Tongue (tissue), 2 donors: ENCODE measurements around the gene PERCC1. TPM values are rescaled to one million over a fixed set of nuclear protein-coding genes. Genes with fewer than 3 reads are reported as not detected.
A peak's percentile ranks its signal among the peaks of the same experiment; 100 is the strongest.
"Not testable (repeated sequence)": the region's sequence is repeated elsewhere in the genome, so short reads cannot be mapped to it uniquely, and the experiment has no call there.

Source experiments
- DNase-seq: peaks from one replicate; pipeline ENCODE4 v3.0.0-alpha.2; 2015
- total RNA-seq: library from RNA; depleted of rRNA; stranded (reverse); fragments of >200 nt; gene quantifications from one replicate; pipeline ENCODE4 v1.2.3, GENCODE V29; 2014

Gene PERCC1
- total RNA-seq, 1 donor from 2014 or later, result not detected

DNA sequence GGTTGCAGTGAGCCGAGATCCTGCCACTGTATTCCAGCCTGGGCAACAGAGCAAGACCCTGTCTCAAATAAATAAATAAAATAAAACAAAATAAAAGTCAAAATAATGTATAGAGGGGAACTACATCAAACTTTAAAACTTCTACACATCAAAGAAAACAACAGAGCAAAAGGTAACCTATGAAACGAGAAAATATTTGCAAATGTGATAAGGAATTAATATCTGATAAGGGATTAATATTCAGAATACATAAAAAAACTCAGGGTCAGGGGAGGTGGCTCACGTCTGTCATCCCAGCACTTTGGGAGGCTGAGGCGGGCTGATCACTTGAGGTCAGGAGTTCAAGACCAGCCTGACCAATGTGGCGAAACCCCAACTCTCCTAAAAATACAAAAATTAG, 38.3 kb downstream of the PERCC1 start:
- DNase-seq, result not testable (repeated sequence)

GRCh38 chr16:1469693-1470201, 38.9 kb downstream of the PERCC1 start:
- DNase-seq, result no peak

DNA sequence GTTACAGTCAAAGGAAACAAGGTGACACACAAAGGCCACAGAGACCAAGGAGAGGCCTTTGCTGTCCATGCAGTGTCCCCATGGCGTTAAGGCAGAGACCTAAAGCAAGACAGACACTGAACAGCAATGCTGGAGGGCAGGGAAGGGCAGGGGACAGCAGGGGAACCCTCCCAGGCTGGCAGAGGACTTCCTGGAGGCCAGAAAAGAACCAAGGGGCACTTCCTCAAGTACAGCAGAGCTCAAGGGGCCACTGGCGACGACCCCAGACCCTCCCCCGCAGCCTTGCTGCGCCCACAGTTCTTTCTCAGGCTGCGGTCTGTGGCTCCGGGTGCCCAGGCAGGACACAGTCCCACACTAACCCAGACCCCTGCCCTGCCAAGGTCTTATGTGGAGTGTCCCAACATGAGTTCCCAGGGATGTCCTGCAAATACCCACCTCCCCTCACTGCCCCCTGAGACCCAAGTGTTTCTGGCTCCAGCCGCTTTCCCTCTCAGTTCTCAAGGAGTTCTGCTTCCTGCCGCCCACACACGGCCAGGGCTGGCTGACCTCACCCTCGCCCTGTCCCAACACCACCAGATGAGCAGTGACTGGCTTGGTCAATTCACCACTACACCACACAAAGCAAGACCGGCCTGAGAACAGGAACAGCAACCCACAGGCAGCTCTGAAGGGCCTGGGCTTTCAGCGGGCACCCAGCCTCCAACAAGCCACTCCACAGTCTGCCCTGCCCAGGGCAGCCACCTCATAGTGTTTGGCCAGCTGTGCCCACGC, 39.8 kb downstream of the PERCC1 start:
- no peak for DNase-seq

GRCh38 chr16:1471569-1472194, 40.8 kb downstream of the PERCC1 start:
- DNase-seq, result no peak

- DNase-seq, result no peak
Measured at GRCh38 chr16:1472974-1473373, 42.1 kb downstream of the PERCC1 start.

DNA sequence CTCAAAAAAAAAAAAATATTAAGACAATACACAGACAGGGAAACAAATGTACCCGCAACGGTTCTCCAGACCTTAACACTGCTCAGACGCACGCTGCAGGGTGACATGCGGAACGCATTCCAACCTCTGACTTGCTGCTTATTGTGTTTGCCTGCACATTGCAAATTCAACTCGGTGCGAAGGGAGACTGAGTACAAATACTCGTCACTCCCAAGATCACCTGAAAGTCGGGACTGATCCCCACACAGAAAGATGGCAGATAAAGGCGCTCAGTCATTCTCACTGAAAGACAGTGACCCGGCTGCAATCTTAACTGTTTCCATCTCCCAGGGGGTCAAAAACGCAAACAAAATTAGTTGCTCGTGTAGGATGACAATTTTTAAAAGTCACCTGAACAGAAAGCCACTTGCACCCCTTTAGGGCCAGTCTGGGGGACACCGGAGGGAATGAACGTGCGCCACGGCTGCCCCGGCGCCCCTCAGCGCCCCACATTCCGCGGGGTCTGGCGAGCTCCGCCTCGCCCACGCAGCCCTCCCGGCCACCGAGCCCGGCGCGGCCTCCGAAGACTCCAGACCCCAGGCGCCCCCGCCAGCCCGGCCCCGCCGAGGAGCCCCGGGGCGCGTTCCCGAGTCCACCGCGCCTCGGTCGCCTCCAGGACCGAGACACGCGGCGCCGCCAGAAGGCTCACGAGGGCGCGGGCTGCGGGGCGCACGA, 43.4 kb downstream of the PERCC1 start:
- DNase-seq, result no peak

GRCh38 chr16:1474796-1475551, 44.1 kb downstream of the PERCC1 start, which contains the start of gene CLCN7:
TSS of gene CLCN7 (minus strand) at chr16:1475028. CDS start at chr16:1474974, 54 bp downstream.
- DNase-seq, result peak; percentile 91

GRCh38 chr16:1475552-1476114, 44.8 kb downstream of the PERCC1 start:
- no peak for DNase-seq

DNA sequence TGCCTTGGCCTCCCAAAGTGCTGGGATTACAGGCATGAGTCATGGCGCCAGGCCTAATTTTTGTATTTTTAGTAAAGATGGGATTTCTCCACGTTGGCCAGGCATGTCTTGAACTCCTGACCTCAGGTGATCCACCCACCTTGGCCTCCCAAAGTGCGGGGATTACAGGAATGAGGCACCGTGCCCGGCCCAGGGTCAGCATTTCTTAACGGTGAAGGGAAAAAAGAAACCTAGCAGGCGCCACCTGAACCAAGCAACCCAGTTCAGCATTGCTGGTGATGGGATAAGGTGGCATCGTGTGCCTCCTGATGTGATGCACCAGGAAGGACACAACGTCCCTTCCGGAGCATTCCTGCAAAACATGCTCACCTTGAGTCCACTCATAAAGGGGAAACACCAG, 46.2 kb downstream of the PERCC1 start:
- DNase-seq, result no peak

DNA sequence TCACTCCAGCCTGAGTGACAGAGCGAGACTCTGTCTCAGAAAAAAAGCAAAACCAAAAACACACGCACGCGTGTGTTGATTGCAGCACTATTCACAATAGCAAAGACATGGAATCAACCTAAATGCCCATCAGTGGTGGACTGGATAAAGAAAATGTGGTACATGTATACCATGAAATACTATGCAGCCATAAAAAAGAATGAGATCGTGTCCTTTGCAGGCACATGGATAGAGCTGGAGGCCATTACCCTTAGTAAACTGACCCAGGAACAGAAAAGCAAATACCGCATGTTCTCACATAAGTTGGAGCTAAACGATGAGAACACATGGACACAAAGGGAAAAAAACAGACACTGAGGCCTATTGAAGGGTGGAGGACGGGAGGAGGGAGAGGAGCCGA, 48.1 kb downstream of the PERCC1 start:
- DNase-seq, result not testable (repeated sequence)

GRCh38 chr16:1481906-1482835, 51.3 kb downstream of the PERCC1 start:
- DNase-seq, result no peak

Other genes starting within 250 kb of the PERCC1 start
- gene TPSG1, start 205.8 kb upstream of the PERCC1 start, total RNA-seq, result not detected
- 5.8 TPM for gene TPSB2, start 200.9 kb upstream of the PERCC1 start, total RNA-seq
- gene TPSAB1, start 190.4 kb upstream of the PERCC1 start, total RNA-seq, result 4.5 TPM
- gene TPSD1, start 175.0 kb upstream of the PERCC1 start, total RNA-seq, result 0.51 TPM
- 50.9 TPM for gene UBE2I, start 121.4 kb upstream of the PERCC1 start, total RNA-seq
- 2.4 TPM for gene BAIAP3, start 97.4 kb upstream of the PERCC1 start, total RNA-seq
- 49.6 TPM for gene TSR3, start 79.2 kb upstream of the PERCC1 start, total RNA-seq
- 31.7 TPM for gene GNPTG, start 79.1 kb upstream of the PERCC1 start, total RNA-seq
- 11.5 TPM for gene UNKL, start 16.4 kb upstream of the PERCC1 start, total RNA-seq
- gene UQCC4, start 10.3 kb upstream of the PERCC1 start, total RNA-seq, result 8.6 TPM
- gene CCDC154, start 13.5 kb downstream of the PERCC1 start, total RNA-seq, result 0.51 TPM
- 29.5 TPM for gene CLCN7, start 44.0 kb downstream of the PERCC1 start, total RNA-seq
- gene PTX4, start 57.9 kb downstream of the PERCC1 start, total RNA-seq, result 1.5 TPM
- 25.2 TPM for gene TELO2, start 62.3 kb downstream of the PERCC1 start, total RNA-seq
- gene TMEM204, start 102.6 kb downstream of the PERCC1 start, total RNA-seq, result 19.3 TPM
- gene IFT140, start 181.0 kb downstream of the PERCC1 start, total RNA-seq, result 22.7 TPM
- gene CRAMP1, start 181.3 kb downstream of the PERCC1 start, total RNA-seq, result 10.8 TPM
- gene JPT2, start 247.2 kb downstream of the PERCC1 start, total RNA-seq, result 40.4 TPM